Right forelimb (tissue), 1 donor: ENCODE data around the gene F5.

Experiments
- DNase-seq: peaks from one replicate; pipeline ENCODE4 v3.0.0-alpha.2; 2018

The F5 gene

GRCh38 chr1:169472738-169473137 is 113.5 kb downstream of the F5 start:
- DNase-seq: no peak

GRCh38 chr1:169468982-169469381 is 117.3 kb downstream of the F5 start:
- no peak for DNase-seq

DNA sequence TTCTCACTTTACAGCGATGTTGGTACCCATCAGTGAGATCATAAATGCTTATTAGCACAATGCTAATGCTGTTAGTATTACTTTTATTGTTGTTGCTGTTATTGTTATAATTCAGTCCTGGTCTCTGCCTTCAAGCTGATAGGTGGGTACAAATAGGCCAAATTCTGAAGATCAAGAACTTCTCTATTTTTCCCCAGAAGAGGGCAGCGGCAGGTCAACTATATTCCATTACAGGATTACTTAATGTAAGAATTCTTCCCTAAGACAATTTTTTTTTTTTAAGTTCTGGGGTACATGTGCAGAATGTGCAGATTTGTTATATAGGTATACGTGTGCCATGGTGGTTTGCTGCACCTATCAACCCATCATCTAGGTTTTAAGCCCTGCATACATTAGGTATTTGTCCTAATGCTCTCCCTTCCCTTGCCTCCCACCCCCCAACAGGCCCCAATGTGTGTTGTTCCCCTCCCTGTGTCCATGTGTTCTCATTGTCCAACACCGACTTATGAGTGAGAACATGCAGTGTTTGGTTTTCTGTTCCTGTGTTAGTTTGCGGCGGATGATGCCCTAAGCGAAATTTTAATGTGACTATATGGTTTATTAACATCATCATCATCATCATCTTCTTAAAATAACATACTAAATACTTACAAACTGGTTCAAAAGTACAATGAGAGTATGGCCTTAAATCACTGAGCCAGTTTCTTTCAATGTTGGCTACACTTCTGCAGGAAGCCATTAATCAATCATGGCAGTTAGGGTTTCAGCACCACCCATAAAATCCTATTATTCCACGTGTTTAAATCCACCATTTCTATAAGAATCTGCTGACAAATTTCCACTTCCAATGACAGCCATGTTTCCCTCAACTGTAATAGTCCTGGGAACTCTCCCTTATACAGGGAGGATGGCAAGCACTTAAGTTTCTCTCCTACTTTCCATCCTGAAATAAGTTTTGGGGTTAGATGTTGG is 119.7 kb downstream of the F5 start:
- DNase-seq: no peak

DNA sequence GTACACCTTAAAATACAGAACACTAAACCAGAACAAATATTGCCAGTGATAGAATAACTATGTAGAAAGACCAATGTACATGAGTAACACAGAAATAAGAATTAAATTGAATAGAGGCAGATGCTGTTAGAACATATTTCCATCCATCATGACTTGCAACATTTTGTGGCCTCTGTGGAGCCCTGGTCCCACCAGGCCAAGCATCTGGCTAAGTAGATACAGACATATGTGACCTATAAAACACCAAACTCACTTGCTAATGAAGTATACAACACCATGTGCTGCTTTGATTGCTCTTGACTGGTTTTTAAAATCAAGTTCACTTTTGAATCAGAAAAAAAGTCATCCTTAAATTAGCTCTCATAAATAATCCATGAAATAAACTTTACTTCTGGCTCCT is 121.0 kb downstream of the F5 start:
- no peak for DNase-seq
